HepG2 (cell line): Measurements from ENCODE around the gene NIPAL3. TPM values are rescaled to one million over a fixed set of nuclear protein-coding genes. Genes with fewer than 3 reads are reported as not detected.

Experiments
- EP300 ChIP-seq, 3 experiments: sonication (generic) in 1 of 3; formaldehyde crosslinking in 1 of 3; IDR thresholded peaks; 2 replicates each; pipeline versions ENCODE4 v1.5.1 to v1.6.1; 2011 to 2020; ENCODE audit warnings: low read depth in 2 of 3, low read length in 2 of 3, borderline replicate concordance in 1 of 3, improper control_type of control experiment in 1 of 3, mild to moderate bottlenecking in 1 of 3, missing genetic modification reagents in 1 of 3, moderate library complexity in 1 of 3
- GATAD1 ChIP-seq: IDR thresholded peaks from 2 replicates; pipeline ENCODE4 v1.6.1; 2016; ENCODE audit warnings: missing genetic modification reagents, missing compliant biosample characterization
- MAZ ChIP-seq, 2 experiments: sonication (generic) in 1 of 2; formaldehyde crosslinking in 1 of 2; IDR thresholded peaks; 2 replicates each; pipeline versions ENCODE4 v1.5.0 to v1.6.1; 2012 to 2020; ENCODE audit warnings: low read depth in 2 of 2, mild to moderate bottlenecking in 2 of 2, borderline replicate concordance in 1 of 2, improper control_type of control experiment in 1 of 2, low read length in 1 of 2, missing genetic modification reagents in 1 of 2, moderate library complexity in 1 of 2
- MIXL1 ChIP-seq: IDR thresholded peaks from 2 replicates; pipeline ENCODE4 v1.6.1; 2016
- MYC ChIP-seq: sonication (generic); formaldehyde crosslinking; IDR thresholded peaks from 2 replicates; pipeline ENCODE4 v1.9.0; 2021; ENCODE audit warnings: missing genetic modification reagents, borderline replicate concordance
- RBFOX2 ChIP-seq: fragments of 200-400 bp; formaldehyde crosslinking; IDR thresholded peaks from 2 replicates; pipeline ENCODE4 v1.6.1; 2017; ENCODE audit warnings: low read depth, mild to moderate bottlenecking, low read length
- RFX5 ChIP-seq: IDR thresholded peaks from 2 replicates; pipeline ENCODE4 v1.6.1; 2011; ENCODE audit warnings: low read depth, low read length, improper control_type of control experiment
- RNF219 ChIP-seq: sonication (generic); formaldehyde crosslinking; IDR thresholded peaks from 2 replicates; pipeline ENCODE4 v1.5.0; 2020; ENCODE audit warnings: mild to moderate bottlenecking, missing genetic modification reagents
- SOX6 ChIP-seq, 2 experiments: fragments of 450-650 bp in 1 of 2; sonication (generic) in 1 of 2; formaldehyde crosslinking in 1 of 2; IDR thresholded peaks; 2 replicates each; pipeline versions ENCODE4 v1.4.0 to v1.6.1; 2017 to 2020; ENCODE audit warnings: antibody characterized with exemption in 1 of 2, mild to moderate bottlenecking in 1 of 2, missing genetic modification reagents in 1 of 2
- SP2 ChIP-seq: sonication (generic); formaldehyde crosslinking; IDR thresholded peaks from 2 replicates; pipeline ENCODE4 v1.5.1; 2020; ENCODE audit warnings: mild to moderate bottlenecking, missing genetic modification reagents
- SUZ12 ChIP-seq: fragments of 150-350 bp; IDR thresholded peaks from 2 replicates; pipeline ENCODE4 v1.6.1; 2014; ENCODE audit warnings: low read depth, low read length
- ZBTB4 ChIP-seq: sonication (generic); formaldehyde crosslinking; IDR thresholded peaks from 2 replicates; pipeline ENCODE4 v1.4.0; 2020; ENCODE audit warnings: missing genetic modification reagents, mild to moderate bottlenecking, borderline replicate concordance
- ZNF20 ChIP-seq: sonication (generic); formaldehyde crosslinking; IDR thresholded peaks from 2 replicates; pipeline ENCODE4 v1.4.0; 2020; ENCODE audit warnings: mild to moderate bottlenecking, moderate library complexity, missing genetic modification reagents
- ZNF281 ChIP-seq: sonication (generic); formaldehyde crosslinking; IDR thresholded peaks from 2 replicates; pipeline ENCODE4 v1.4.0; 2020; ENCODE audit warnings: missing genetic modification reagents, borderline replicate concordance
- ZNF616 ChIP-seq: sonication (generic); formaldehyde crosslinking; IDR thresholded peaks from 2 replicates; pipeline ENCODE4 v1.5.0; 2020; ENCODE audit warnings: low read depth, mild to moderate bottlenecking, missing genetic modification reagents
- polyA plus RNA-seq, 8 experiments: library from polyadenylated mRNA; depleted of rRNA in 3 of 8; stranded (reverse) in 7 of 8; unstranded in 1 of 8; fragments of >200 nt; fragmentation: Illumina TruSeq in 4 of 8; extraction: Trizol in 4 of 8; gene quantifications; 2 replicates each; pipeline versions ENCODE4 v1.2.1 to v1.2.3, GENCODE V29; 2011 to 2016; ENCODE audit warnings: low read depth in 4 of 8, missing spikeins in 1 of 8, mixed read lengths in 1 of 8; ENCODE audit not compliant: insufficient read depth in 1 of 8
- total RNA-seq, 5 experiments: library from RNA; depleted of rRNA; stranded (reverse); fragments of >200 nt; fragmentation: Illumina TruSeq; extraction: Trizol; gene quantifications; 2 replicates each; pipeline ENCODE4 v1.2.3, GENCODE V29; 2016; ENCODE audit warnings: low read depth in 1 of 5

The NIPAL3 gene
- total and polyA plus RNA-seq, 2 of the 13 experiments (the other 11 are each of a cell fraction or from before 2014, with no cell fraction given): 5.6 to 8.6 TPM

GRCh38 chr1:24415334-24415909, at the start of gene NIPAL3 (continued):
- peak; percentile 74; the same call in 1 of the 2 replicates for TF ChIP-seq ZNF281 (CRISPR knock-in tag)
- no peak for TF ChIP-seq SOX6 (IDR thresholded peaks at IDR 0.05)
- peak; percentile 38; the same call in 1 of the 2 replicates for TF ChIP-seq SOX6 (CRISPR knock-in tag; IDR thresholded peaks at IDR 0.05)
- TF ChIP-seq ZNF616 (CRISPR knock-in tag): no peak
- 0 out of 4 replicates have a peak, but pooled peaks of 1 of the 2 experiments have one; percentile 6 for TF ChIP-seq EP300 (IDR thresholded peaks at IDR 0.05; ENCODE audit: low read depth in 2 of 2, low read length in 2 of 2)
- TF ChIP-seq EP300 (CRISPR knock-in tag; IDR thresholded peaks at IDR 0.05; ENCODE audit: borderline replicate concordance): no peak
- TF ChIP-seq GATAD1: peak; percentile 70; the same call in 1 of the 2 replicates
- peak; percentile 39; the same call in 1 of the 2 replicates for TF ChIP-seq MYC
- TF ChIP-seq MIXL1 (CRISPR knock-in tag): peak; percentile 44; the same call in 1 of the 2 replicates
- peak; percentile 43; the same call in 1 of the 2 replicates for TF ChIP-seq ZBTB4 (CRISPR knock-in tag)
- no peak for TF ChIP-seq RNF219 (CRISPR knock-in tag)
- no peak for TF ChIP-seq ZNF20 (CRISPR knock-in tag)
- TF ChIP-seq SP2 (CRISPR knock-in tag): peak; percentile 100
- no peak for TF ChIP-seq RFX5
- TF ChIP-seq RBFOX2: no peak
- TF ChIP-seq MAZ (IDR thresholded peaks at IDR 0.05; ENCODE audit: borderline replicate concordance, low read depth, low read length): peak; percentile 68; the same call in 1 of the 2 replicates
- TF ChIP-seq MAZ (CRISPR knock-in tag; IDR thresholded peaks at IDR 0.05; ENCODE audit: low read depth): peak; percentile 48; the same call in 1 of the 2 replicates
- TF ChIP-seq SUZ12: 0 out of 2 replicates have a peak, but pooled peaks have one; percentile 7
